SW480 (cell line): ENCODE data around the gene FYTTD1.
"Not testable (repeated sequence)": the region's sequence is repeated elsewhere in the genome, so short reads cannot be mapped to it uniquely, and the experiment has no call there.

Source experiments
- DNase-seq: peaks from one replicate; pipeline ENCODE4 v3.0.0-alpha.2; 2016; ENCODE audit warnings: low spot score

Gene FYTTD1

GRCh38 chr3:197749601-197750395 is at the start of gene FYTTD1:
TSS of gene FYTTD1 (plus strand) at chr3:197749883. CDS start at chr3:197749972, 89 bp downstream.
- peak; percentile 90 for DNase-seq

DNA sequence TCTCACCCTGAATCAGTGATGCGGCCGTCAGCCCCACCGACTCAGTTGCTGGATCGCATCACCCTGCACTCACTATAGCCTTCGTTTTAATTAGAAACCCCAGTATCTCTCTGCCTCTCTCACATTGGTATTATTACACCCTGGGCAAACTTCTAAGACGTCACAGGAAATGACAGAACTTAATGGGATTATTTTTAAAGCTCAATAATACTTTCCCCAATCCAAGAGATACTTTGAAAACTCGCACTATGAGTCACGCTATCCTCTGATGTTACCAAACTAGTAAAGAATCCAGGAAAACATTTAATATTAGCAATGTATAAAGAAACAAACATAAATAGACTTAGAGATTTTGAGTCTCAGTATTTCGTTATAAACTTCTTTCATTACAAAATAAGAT is 49.6 kb upstream of the FYTTD1 start:
- DNase-seq: no peak

DNA sequence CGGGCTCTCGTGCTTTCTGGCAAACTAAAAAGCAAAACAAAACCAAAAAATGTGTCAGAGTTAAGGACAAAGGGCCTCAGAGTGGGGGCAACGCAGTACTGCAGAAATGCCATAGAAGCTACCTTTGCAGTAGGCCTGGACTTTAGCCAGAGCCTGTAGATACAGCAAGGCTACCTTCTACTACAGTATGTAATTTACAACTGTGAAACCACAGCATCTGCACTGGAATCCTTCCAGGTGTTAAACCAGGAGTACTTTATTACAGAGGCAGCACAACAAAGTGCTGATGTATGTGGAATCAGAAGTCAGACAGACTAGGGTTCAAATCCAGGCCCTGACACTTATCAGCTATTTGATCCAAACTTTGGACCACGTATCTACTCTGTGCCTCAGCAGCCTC is 47.8 kb upstream of the FYTTD1 start:
- DNase-seq: no peak

DNA sequence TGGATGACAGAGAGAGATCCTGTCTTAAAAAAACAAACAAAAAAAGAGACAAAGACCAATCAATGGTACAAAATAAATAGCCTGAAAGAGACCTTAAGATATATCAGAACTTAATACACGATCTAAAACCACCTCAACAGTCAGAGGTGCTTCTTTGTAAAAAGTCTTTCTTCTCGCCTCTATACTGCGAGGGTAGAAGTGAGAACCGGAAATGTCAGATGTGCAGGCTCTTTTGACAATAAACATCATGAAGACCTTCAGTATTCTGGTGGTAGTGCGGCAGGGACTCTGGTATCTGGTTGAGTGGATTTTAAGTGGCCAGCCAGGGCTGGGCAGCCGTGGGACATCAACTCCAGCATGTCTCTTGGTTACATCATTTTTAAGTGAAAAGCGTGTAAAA is 43.0 kb upstream of the FYTTD1 start:
- no peak for DNase-seq

GRCh38 chr3:197709135-197709534 is 40.5 kb upstream of the FYTTD1 start:
- DNase-seq: no peak

- DNase-seq: not testable (repeated sequence)
Observed at GRCh38 chr3:197710965-197711364, 38.7 kb upstream of the FYTTD1 start.

DNA sequence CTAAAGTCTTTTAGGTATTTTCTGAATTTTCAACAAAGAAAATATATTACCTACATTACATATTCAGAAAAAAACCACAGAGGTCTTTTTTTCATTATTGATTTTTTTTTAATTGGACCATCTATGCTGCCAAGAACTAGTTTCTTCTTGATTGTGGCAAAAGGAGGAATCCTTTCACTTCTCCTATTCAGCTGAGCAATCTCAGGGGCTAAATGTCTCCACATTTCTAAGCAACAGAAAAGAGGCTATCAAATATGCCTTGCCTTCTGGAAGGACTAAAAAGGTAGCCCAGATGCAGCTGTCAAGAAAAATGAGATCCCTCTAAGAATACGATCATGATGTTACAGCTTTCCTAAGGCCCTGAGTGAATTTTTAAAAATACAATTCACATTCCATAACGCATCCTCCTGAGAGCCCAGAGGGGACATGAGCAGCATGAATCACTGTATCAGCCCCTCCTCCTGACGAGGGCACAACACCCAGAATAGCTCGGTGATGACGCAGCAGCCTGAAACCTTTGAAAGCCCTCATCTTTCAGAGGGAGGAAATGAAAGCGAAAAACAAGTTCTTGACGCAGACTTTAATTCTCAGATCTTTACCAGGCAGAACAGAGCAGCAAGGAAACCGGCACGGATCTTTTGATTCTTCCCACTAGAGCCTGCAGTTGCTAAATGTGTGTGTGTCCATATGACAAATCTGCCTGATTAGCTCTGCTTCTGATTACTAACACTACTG is 37.5 kb upstream of the FYTTD1 start:
- peak; percentile 96 for DNase-seq

DNA sequence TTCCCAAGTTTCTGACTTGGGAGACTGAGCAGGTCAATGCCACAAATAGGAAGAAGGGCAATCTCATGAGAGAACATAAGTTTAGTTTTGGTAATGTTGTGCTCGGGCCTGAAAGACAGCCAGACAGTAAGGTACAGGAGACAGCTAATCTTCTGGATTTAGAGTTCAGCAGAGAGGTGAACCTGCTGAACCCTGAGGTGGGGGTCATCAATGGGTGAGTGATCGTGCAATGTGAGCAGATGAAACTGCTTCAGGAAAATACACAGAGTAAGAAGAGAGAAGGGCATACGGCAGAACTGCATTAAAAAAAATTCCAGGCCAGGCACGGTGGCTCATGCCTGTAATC is 36.2 kb upstream of the FYTTD1 start:
- no peak for DNase-seq

DNA sequence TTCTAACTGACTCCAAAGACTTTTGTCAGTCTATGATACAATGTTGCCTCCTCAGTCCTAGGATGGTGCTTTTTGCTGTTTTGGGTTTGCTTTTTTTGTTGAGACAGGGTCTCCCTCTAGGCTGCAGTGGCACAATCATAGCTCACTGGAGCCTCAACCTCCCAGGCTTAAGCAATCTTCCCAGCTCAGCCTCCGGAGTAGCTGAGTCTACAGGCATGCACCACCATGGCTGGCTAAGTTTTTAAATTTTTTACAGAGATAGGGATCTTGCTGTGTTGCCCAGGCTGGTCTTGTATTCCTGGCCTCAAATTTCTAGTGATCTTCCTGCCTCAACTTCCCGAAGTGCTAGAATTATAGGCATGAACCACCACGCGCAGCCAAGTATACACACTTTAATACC is 35.4 kb upstream of the FYTTD1 start:
- no peak for DNase-seq

- peak; percentile 92 for DNase-seq
Observed at GRCh38 chr3:197718891-197719290, 30.8 kb upstream of the FYTTD1 start.

- DNase-seq: no peak
Observed at GRCh38 chr3:197720694-197721093, 29.0 kb upstream of the FYTTD1 start.

- no peak for DNase-seq
Observed at GRCh38 chr3:197722734-197723133, 26.9 kb upstream of the FYTTD1 start.

- DNase-seq: not testable (repeated sequence)
Observed at GRCh38 chr3:197727878-197728277, 21.8 kb upstream of the FYTTD1 start.

DNA sequence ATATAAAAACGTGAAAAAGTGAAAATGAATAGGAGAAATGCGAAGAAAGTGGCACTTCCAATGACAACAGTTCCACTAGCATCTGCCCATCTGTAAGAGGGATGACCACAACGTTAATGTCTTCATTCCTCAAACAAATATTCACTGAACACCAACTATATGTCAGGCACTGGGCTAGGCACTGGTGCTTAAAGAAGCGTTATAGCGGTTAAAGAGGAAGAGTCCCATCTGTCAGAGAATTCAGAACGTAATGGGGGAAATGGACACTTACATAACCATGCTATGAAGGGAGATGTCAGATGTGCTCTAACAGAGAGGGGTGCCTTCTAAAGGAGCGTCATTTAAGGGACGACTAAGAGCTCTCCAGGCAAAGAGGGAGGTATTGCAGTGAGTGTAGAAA is 21.2 kb upstream of the FYTTD1 start:
- no peak for DNase-seq

GRCh38 chr3:197730200-197730599 is 19.5 kb upstream of the FYTTD1 start:
- DNase-seq: peak; percentile 73

DNA sequence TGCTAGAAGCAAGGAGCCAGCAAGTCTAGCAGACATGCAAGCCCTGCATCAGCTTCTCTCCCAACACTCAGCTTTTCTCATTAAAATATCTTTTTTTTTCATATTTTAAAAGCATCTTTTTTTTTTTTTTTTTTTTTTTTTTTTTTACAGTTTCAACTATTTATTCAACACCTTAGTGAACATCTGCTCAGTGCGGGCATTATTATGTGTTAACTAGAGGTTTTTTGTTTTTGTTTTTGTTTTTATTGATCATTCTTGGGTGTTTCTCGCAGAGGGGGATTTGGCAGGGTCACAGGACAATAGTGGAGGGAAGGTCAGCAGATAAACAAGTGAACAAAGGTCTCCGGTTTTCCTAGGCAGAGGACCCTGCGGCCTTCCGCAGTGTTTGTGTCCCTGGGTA is 18.9 kb upstream of the FYTTD1 start:
- not testable (repeated sequence) for DNase-seq

DNA sequence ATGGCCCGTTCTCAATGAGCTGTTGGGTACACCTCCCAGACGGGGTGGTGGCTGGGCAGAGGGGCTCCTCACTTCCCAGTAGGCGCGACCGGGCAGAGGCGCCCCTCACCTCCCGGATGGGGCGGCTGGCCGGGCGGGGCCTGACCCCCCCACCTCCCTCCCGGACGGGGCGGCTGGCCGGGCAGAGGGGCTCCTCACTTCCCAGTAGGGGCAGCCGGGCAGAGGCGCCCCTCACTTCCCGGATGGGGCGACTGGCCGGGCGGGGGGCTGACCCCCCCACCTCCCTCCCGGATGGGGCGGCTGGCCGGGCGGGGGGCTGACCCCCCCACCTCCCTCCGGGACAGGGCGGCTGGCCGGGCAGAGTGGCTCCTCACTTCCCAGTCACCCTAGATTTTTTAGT is 18.2 kb upstream of the FYTTD1 start:
- not testable (repeated sequence) for DNase-seq

DNA sequence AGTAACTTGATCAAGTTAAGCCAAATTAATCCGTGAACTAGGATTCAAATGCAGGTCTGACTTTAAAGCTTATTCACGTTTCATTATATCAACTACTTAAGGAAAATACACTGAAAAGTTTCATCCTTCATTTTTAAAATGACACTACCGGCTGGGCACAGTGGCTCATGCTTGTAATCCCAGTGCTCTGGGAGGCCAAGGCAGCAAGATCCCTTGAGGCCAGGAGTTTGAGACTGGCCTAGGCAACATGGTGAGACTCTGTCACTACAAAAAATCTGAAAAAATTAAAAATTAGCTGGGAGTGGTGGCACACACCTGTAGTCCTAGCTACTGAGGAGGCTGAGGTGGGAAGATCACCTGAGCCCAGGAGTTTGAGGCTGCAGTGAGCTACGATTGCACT is 16.6 kb upstream of the FYTTD1 start:
- DNase-seq: no peak

DNA sequence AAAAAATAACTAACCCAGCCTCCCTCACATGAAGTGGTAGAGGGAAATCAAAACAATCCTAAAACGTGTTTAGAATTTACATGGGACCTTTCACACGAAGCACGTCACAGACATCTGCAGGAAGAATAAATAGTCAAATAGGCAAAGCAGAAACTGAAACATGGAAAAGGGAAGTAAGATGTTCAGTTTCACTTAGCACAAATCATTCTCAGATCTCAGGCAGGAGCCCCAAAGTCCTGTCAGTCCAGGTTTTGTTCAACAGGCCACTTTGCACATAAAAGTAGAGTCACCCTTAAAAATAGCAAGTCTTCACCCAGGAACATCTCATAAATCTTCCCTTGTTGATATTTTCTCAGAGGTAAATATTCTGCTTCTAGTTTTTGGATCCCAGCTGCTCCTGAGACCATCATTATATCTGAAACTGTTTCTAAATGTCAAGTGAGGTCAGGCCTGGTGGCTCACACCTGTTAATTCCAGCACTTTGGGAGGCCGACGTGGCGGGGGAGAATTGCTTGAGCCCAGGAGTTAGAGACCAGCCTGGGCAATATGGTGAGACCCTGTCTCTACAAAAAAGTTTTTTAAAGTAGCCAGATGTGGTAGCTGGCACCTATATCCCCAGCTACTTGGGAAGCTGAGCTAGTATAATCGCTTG is 14.9 kb upstream of the FYTTD1 start:
- DNase-seq: no peak

DNA sequence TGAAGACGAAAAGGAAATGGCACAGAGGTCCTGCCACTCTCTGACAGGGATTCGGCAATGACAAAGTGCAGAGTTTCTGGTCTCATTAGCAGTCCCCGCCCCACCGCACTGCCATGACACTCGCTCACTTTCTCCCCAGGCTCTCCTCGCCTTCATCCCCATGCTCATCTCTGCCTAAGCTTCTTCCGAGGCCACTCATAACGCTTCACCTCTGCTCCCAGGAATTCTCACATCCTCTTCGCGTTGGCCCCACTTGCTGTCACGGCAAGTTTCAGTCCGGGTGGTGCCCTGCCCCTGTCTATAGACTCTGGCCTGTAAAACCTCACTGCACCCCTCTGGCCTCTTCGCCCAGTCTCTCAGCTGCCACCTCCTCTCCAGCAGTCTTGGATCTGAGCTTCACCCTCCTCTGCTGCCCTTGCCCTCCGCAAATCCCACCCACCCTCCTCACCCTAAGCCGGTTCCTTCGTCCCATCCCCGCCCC is 13.6 kb upstream of the FYTTD1 start:
- peak; percentile 56 for DNase-seq

- DNase-seq: peak; percentile 96
Observed at GRCh38 chr3:197736491-197737318, 13.0 kb upstream of the FYTTD1 start, which contains the start of gene RUBCN. TSS of gene RUBCN (minus strand) at chr3:197736904. CDS start at chr3:197736719, 185 bp downstream.

- DNase-seq: no peak
Observed at GRCh38 chr3:197737319-197737649, 12.4 kb upstream of the FYTTD1 start.
